HG02623 (cell line): ENCODE results near the gene MAN2C1.
"Not testable (repeated sequence)": the region's sequence is repeated elsewhere in the genome, so short reads cannot be mapped to it uniquely, and the experiment has no call there.

Source experiments
- ATAC-seq: cut with Tn5 transposase; IDR thresholded peaks from one replicate; pipeline ENCODE4 v1.9.1; 2021; ENCODE audit warnings: moderate library complexity; ENCODE audit not compliant: unreplicated experiment

MAN2C1 gene

GRCh38 chr15:75347222-75348033 is 21.0 kb downstream of the MAN2C1 start:
- no peak for ATAC-seq

- ATAC-seq, result no peak
Measured at GRCh38 chr15:75346796-75347221, 21.6 kb downstream of the MAN2C1 start, which contains the start of gene NEIL1. TSS of gene NEIL1 (plus strand) at chr15:75347039. CDS start at chr15:75348906, 1,867 bp downstream.

- ATAC-seq, result not testable (repeated sequence)
Measured at GRCh38 chr15:75343953-75344352, 24.5 kb downstream of the MAN2C1 start.

GRCh38 chr15:75342221-75342620 is 26.2 kb downstream of the MAN2C1 start:
- ATAC-seq, result no peak

- ATAC-seq, result no peak
Measured at GRCh38 chr15:75339531-75340240, 28.7 kb downstream of the MAN2C1 start.

GRCh38 chr15:75338661-75339240 is 29.7 kb downstream of the MAN2C1 start:
- no peak for ATAC-seq

- peak; percentile 64 for ATAC-seq
Measured at GRCh38 chr15:75335705-75336355, 32.6 kb downstream of the MAN2C1 start, which contains the start of gene COMMD4. TSS of gene COMMD4 (plus strand) at chr15:75336063. CDS start at chr15:75336090, 27 bp downstream.

GRCh38 chr15:75335313-75335704 is 33.1 kb downstream of the MAN2C1 start:
- no peak for ATAC-seq

- ATAC-seq, result not testable (repeated sequence)
Measured at GRCh38 chr15:75333654-75334419, 34.6 kb downstream of the MAN2C1 start.

GRCh38 chr15:75332093-75332492 is 36.3 kb downstream of the MAN2C1 start:
- not testable (repeated sequence) for ATAC-seq

GRCh38 chr15:75329571-75329970 is 38.8 kb downstream of the MAN2C1 start:
- no peak for ATAC-seq

GRCh38 chr15:75328493-75329314 is 39.7 kb downstream of the MAN2C1 start:
- ATAC-seq, result no peak

- no peak for ATAC-seq
Measured at GRCh38 chr15:75327491-75327890, 40.9 kb downstream of the MAN2C1 start.

- ATAC-seq, result no peak
Measured at GRCh38 chr15:75327005-75327404, 41.4 kb downstream of the MAN2C1 start.

GRCh38 chr15:75325922-75326321 is 42.5 kb downstream of the MAN2C1 start:
- no peak for ATAC-seq

GRCh38 chr15:75321711-75322110 is 46.7 kb downstream of the MAN2C1 start:
- no peak for ATAC-seq

GRCh38 chr15:75319231-75319897 is 49.0 kb downstream of the MAN2C1 start:
- ATAC-seq, result not testable (repeated sequence)

- ATAC-seq, result no peak
Measured at GRCh38 chr15:75314552-75315290, 53.7 kb downstream of the MAN2C1 start.
